Osteocyte (in vitro differentiated cells): Measurements from ENCODE around the gene SLC26A6. TPM values are rescaled to one million over a fixed set of nuclear protein-coding genes. Genes with fewer than 3 reads are reported as not detected.

Experiments
- DNase-seq: peaks from one replicate; pipeline ENCODE4 v3.0.0; 2021; ENCODE audit warnings: mixed read lengths; ENCODE audit not compliant: unreplicated experiment; ENCODE audit errors: extremely low spot score
- H3K27ac Mint-ChIP-seq: one replicate; pipeline ENCODE4 v1.8.0; 2021; ENCODE audit warnings: mild to moderate bottlenecking, mixed read lengths; ENCODE audit not compliant: unreplicated experiment
- H3K27me3 Mint-ChIP-seq: one replicate; pipeline ENCODE4 v1.8.0; 2021; ENCODE audit warnings: mixed read lengths; ENCODE audit not compliant: unreplicated experiment
- H3K36me3 Mint-ChIP-seq: one replicate; pipeline ENCODE4 v1.8.0; 2021; ENCODE audit warnings: mixed read lengths; ENCODE audit not compliant: unreplicated experiment
- H3K4me1 Mint-ChIP-seq: one replicate; pipeline ENCODE4 v1.8.0; 2021; ENCODE audit warnings: mixed read lengths; ENCODE audit not compliant: unreplicated experiment
- H3K4me3 Mint-ChIP-seq: one replicate; pipeline ENCODE4 v1.8.0; 2021; ENCODE audit warnings: mild to moderate bottlenecking, moderate library complexity, mixed read lengths; ENCODE audit not compliant: unreplicated experiment
- H3K9me3 Mint-ChIP-seq: one replicate; pipeline ENCODE4 v1.8.0; 2021; ENCODE audit warnings: mixed read lengths; ENCODE audit not compliant: unreplicated experiment
- CTCF ChIP-seq: fragments of 200-600 bp; sonication (generic); IDR thresholded peaks from 2 replicates; pipeline ENCODE4 v1.5.0; 2021; ENCODE audit warnings: antibody characterized with exemption, mild to moderate bottlenecking, moderate library complexity
- total RNA-seq: library from RNA; stranded (reverse); gene quantifications from 2 replicates; pipeline ENCODE4 v1.2.1, GENCODE V29; 2021

The SLC26A6 gene
- total RNA-seq, 1 donor from 2014 or later, result 66.2 TPM

DNA sequence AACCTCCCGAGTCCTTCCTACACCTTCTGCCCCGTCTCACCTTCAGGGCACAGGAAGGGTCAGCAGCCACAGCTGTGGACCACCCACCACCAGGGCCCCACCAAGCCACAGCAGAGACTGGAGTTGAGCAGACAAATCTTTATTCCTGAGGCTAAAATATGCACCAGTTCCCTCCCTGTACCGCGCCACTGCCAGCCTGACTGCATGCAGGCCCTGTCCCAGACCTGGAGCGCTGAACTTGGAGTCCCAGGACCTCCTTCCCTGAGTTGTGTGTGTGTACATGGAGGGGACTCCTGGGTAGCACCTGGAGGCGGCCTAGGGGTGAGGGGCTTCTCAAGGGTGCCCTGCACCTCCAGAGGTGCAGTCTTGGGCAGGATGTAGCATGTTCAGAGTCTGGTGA is 9.7 kb downstream of the SLC26A6 start:
- H3K9me3 Mint-ChIP-seq, result no peaks in the 10 kb centered on the region
- TF ChIP-seq CTCF, result no peak

GRCh38 chr3:48624767-48625166 is 10.5 kb downstream of the SLC26A6 start:
- Mint-ChIP-seq H3K27ac (peak overlapping the region; percentile 23), H3K27me3 (no peaks in the 10 kb centered on the region), H3K36me3 (peaks cover 42% of the 10 kb centered on the region), H3K4me1 (peaks cover 12% of the 10 kb centered on the region), H3K4me3 (no peak overlapping the region), H3K9me3 (no peaks in the 10 kb centered on the region)
- no peak for TF ChIP-seq CTCF
- DNase-seq, result no peak

More for the DNA sequence above, 9.7 kb downstream of the SLC26A6 start:
- H3K27me3 Mint-ChIP-seq, result no peaks in the 10 kb centered on the region
- H3K36me3 Mint-ChIP-seq, result peaks cover 45% of the 10 kb centered on the region
- DNase-seq, result no peak
- peaks cover 6% of the 10 kb centered on the region for H3K4me1 Mint-ChIP-seq
- H3K27ac Mint-ChIP-seq, result no peak overlapping the region
- no peak overlapping the region for H3K4me3 Mint-ChIP-seq

GRCh38 chr3:48623851-48624547 is 11.3 kb downstream of the SLC26A6 start:
- Mint-ChIP-seq H3K4me1 (peaks cover 20% of the 10 kb centered on the region), H3K36me3 (peaks cover 34% of the 10 kb centered on the region), H3K9me3 (no peaks in the 10 kb centered on the region), H3K27ac (no peak overlapping the region), H3K4me3 (no peak overlapping the region), H3K27me3 (no peaks in the 10 kb centered on the region)
- no peak for DNase-seq
- no peak for TF ChIP-seq CTCF

DNA sequence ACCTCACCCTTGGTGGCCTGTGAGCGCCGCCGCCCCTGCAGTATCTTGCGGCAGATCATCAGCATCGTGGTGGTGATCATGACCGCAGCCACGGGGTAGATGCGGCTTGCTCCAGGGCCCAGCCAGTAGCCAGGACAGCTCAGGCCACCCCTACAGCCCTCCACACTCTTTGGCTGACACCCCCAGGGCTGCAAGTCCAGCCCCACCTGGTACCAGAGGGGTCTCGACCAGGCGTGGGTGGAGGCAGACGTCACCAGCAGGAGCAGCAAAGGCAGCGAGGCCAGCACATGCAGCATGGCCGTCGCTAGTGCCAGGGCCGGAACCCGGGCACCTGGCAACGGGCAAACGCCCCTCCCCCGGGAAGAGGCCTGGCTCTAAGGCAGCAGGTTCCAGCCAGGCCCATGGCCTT is 13.8 kb downstream of the SLC26A6 start, which contains the start of gene TMEM89:
TSS of gene TMEM89 (minus strand) at position 309 of the 409 bp plus-strand sequence. CDS start at position 296, 13 bp downstream.
- Mint-ChIP-seq H3K27ac (peak within 1 kb of the TSS; percentile 94), H3K27me3 (no peaks in the 10 kb centered on the region), H3K36me3 (peaks cover 18% of the 10 kb centered on the region), H3K9me3 (peaks cover 4% of the 10 kb centered on the region), H3K4me1 (peaks cover 30% of the 10 kb centered on the region), H3K4me3 (no peak within 1 kb of the TSS)
- no peak for TF ChIP-seq CTCF
- DNase-seq, result no peak

DNA sequence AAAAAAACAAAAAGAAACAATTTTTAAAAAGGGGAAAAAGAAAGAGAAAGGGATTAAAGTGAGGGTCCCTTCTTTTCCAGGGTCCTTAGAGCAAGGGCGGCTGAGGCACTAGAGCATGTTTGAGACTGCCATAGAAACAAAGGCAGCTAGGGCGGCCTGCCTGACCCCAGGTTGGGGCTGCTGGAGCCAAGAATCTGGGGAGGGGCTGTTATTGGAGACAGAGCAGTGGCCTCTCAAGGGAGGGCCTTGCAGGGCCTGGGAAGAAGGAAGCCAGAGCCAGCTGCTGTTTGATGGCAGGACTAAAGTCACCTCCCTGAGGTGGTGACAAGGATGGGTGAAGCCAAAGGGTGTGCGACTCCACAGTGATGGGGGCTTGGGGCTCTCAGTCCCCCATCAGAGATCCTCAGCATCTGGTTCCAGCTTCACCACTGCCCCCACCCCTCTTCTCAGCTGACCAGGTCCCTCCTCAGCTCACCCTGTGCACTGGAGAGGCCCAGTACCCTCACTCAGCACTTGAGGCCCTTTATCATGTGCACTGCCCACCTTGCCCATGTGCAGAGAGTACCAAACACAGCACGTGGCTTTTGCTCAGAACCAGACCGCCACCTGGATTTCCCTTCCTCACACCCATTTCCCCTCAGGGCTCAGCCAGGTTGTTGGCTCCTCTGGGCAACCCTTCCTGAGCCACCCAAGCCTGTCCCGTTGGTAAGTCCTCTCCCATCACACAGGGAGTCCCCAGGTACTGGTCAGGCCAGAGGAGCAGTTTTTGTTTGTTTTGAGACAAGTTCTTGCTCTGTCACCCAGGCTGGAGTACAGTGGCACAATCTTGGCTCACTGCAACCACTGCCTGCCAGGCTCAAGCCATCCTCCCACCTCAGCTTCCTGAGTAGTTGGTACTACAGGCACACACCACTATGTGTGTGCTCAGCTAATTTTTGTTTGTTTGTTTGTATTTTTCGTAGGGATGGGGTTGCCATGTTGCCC is 15.4 kb downstream of the SLC26A6 start:
- H3K4me1 Mint-ChIP-seq, result peaks cover 33% of the 10 kb centered on the region
- H3K27me3 Mint-ChIP-seq, result no peaks in the 10 kb centered on the region
- DNase-seq, result no peak
- H3K36me3 Mint-ChIP-seq, result peaks cover 6% of the 10 kb centered on the region
- H3K4me3 Mint-ChIP-seq, result no peak overlapping the region
- peak overlapping the region; percentile 94 for H3K27ac Mint-ChIP-seq
- no peak for TF ChIP-seq CTCF
- peaks cover 4% of the 10 kb centered on the region for H3K9me3 Mint-ChIP-seq
